BJ (cell line): ENCODE results near the gene ZC3H12C. TPM values are rescaled to one million over a fixed set of nuclear protein-coding genes. Genes with fewer than 3 reads are reported as not detected.

ENCODE experiments used
- CTCF ChIA-PET: fragments of 350-600 bp; formaldehyde crosslinking; extraction: SDS; loops from one replicate; lab custom pipeline; 2021; ENCODE audit warnings: antibody characterized with exemption, inconsistent platforms; lab: Yijun Ruan, JAX
- POLR2A ChIA-PET: fragments of 300-600 bp; sonication (Branson Sonifier 250); formaldehyde crosslinking; extraction: SDS; loops from one replicate; lab custom pipeline; 2021; ENCODE audit warnings: antibody characterized with exemption; lab: Charles Lee
- DNase-seq: peaks from one replicate; pipeline ENCODE4 v3.0.0-alpha.2; 2011; ENCODE audit warnings: low read depth
- H3K27me3 ChIP-seq: 2 replicates; pipeline ENCODE4 v1.6.0; 2011; ENCODE audit warnings: low read length; ENCODE audit not compliant: control insufficient read depth, insufficient read depth
- H3K36me3 ChIP-seq: 2 replicates; pipeline ENCODE4 v1.5.1; 2011; ENCODE audit warnings: low read length; ENCODE audit not compliant: control insufficient read depth, insufficient read depth
- H3K4me3 ChIP-seq: 2 replicates; pipeline ENCODE4 v1.5.1; 2011; ENCODE audit warnings: low read depth, mild to moderate bottlenecking, control low read depth, low read length
- polyA plus RNA-seq: library from polyadenylated mRNA; depleted of rRNA; stranded (reverse); fragments of >200 nt; gene quantifications from 2 replicates; pipeline ENCODE4 v1.2.3, GENCODE V29; 2011
- TF ChIP-seq, protein P1 (sequence below): IDR thresholded peaks from 2 replicates; pipeline ENCODE4 v1.5.1; 2011; ENCODE audit warnings: low read depth, mild to moderate bottlenecking, control low read depth, inconsistent platforms, low read length, moderate library complexity; ENCODE audit not compliant: insufficient read depth

ZC3H12C gene
- polyA plus RNA-seq, 1 experiment, result 5.2 TPM

DNA sequence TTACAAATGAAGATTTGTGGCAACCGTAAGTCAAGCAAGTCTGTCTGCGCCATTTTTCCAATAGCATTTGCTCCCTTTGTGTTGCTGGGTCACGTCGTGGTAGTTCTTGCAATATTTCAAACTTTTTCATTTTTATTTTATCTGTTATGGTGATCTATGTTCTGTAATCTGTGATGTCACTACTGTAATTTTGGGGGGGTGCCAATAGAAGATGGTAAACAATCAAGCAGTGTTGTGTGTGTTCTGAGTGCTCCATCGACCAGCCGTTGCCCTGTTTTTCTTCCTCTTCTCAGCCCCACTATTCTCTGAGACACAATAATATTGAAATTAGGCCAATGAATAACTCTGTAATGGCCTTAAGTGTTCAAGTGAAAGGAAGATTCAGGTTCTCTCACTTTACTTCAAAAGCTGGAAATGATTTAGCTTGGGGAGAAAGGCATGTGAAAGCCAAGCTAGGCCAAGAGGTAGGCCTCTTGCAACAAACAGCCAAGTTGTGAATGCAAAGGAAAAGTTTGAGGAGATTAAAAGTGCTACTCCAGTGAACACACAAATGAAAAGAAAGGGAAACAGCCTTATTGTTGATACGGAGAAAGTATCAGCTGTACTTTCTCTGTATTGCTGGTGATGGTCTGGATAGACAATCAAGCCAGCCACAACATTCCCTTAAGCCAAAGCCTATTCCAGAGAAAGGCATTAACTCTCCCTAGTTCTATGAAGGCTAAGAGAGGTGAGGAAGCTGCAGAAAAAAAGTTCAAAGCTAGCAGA is 7.5 kb downstream of the ZC3H12C start:
- no peaks in the 10 kb centered on the region for H3K27me3 ChIP-seq
- no peaks in the 10 kb centered on the region for H3K36me3 ChIP-seq
- TF ChIP-seq, protein P1, sequence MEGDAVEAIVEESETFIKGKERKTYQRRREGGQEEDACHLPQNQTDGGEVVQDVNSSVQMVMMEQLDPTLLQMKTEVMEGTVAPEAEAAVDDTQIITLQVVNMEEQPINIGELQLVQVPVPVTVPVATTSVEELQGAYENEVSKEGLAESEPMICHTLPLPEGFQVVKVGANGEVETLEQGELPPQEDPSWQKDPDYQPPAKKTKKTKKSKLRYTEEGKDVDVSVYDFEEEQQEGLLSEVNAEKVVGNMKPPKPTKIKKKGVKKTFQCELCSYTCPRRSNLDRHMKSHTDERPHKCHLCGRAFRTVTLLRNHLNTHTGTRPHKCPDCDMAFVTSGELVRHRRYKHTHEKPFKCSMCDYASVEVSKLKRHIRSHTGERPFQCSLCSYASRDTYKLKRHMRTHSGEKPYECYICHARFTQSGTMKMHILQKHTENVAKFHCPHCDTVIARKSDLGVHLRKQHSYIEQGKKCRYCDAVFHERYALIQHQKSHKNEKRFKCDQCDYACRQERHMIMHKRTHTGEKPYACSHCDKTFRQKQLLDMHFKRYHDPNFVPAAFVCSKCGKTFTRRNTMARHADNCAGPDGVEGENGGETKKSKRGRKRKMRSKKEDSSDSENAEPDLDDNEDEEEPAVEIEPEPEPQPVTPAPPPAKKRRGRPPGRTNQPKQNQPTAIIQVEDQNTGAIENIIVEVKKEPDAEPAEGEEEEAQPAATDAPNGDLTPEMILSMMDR, result no peak
- no peak overlapping the region for H3K4me3 ChIP-seq
- ChIA-PET CTCF (interaction anchor here (0.6 to 1.1 kb wide), 4 partner anchors 9 to 277 kb away, joined by 3 to 4 read pairs (median 3); no protein-coding TSS in a partner anchor), POLR2A (no interaction called here)
- DNase-seq, result no peak

DNA sequence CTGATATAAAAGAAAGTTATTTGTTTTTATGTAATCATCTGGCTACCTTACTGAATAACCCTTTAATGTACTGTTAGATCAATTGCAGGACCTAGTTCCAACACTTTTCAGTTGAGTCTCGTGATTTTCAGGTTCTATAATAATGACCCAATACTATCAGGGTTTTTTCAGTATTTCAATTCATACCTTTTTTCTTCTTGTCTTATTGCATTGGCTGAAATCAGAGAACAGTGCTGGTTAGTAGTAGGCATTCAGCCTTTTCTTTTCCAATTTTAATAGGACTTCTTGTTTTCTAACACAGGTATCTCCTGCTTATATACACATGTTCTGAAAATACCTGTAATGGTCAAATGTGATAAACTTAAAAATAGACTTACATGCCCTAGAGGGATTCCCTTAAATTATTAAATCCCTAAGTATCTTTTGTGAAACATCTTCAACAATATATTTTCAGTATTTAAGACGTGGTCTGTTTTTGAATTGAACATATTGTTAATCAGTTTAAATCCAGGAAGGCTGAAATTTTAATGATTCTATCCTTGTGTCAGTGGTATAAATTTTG is 13.6 kb downstream of the ZC3H12C start:
- CTCF ChIA-PET, result interaction anchor here (0.5 kb wide), 1 partner anchor 1953 kb away, joined by 4 read pairs; no protein-coding TSS in a partner anchor

DNA sequence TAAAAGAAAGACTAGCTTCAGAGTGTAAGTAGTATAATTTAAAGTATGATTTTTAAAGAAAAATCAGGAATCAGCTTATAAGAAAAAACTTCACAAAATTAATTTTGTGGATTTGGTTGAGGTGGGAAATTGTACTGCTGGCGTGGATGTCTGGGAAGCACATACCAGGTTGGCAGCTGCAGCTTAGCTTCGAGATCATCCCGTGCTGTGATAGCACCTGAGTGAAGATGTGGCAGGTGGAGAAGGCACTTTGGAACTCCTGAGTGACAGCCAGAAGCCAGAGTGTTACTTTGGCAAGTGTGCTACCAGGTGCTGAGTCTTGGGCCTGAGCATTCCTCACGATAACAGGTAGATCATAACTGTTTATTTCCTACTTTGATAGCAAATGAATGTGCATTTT is 17.7 kb downstream of the ZC3H12C start:
- no peak for DNase-seq
- Histone ChIP-seq H3K27me3 (no peaks in the 10 kb centered on the region), H3K4me3 (no peak overlapping the region), H3K36me3 (no peaks in the 10 kb centered on the region; the same call in none of the 2 replicates)
- CTCF ChIA-PET, result interaction anchor here (0.6 kb wide), 1 partner anchor 82 kb away, joined by 5 read pairs; no protein-coding TSS in a partner anchor
- TF ChIP-seq, protein P1, result no peak
- POLR2A ChIA-PET, result no interaction called here

More for the DNA sequence above, 13.6 kb downstream of the ZC3H12C start:
- H3K36me3 ChIP-seq, result no peaks in the 10 kb centered on the region; the same call in 1 of the 2 replicates
- POLR2A ChIA-PET, result no interaction called here
- TF ChIP-seq, protein P1, result no peak
- H3K4me3 ChIP-seq, result no peak overlapping the region
- DNase-seq, result no peak
- no peaks in the 10 kb centered on the region for H3K27me3 ChIP-seq

DNA sequence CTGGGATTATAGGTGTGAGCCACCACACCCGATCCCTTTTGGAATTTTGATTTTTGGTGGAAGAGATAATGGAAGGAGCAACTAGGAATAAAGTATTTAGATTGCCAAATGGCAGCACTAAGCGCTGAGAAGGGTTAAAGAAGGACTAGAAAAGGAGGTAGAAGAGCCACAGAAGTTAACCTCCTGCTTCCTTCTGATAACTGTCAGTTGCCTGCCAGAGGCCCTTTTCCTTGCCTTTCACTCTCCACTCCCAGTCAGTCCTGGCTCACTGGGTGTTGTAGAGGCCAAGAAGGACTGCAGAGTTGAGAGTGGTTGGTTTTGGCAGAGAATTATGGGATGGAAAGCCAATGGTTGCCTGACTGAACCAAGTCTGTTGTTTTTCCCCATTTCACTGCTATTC is 19.3 kb downstream of the ZC3H12C start:
- ChIA-PET POLR2A (no interaction called here), CTCF (no interaction called here)
- Histone ChIP-seq H3K36me3 (no peaks in the 10 kb centered on the region; the same call in none of the 2 replicates), H3K27me3 (no peaks in the 10 kb centered on the region), H3K4me3 (no peak overlapping the region)
- no peak for DNase-seq
- TF ChIP-seq, protein P1, result no peak

DNA sequence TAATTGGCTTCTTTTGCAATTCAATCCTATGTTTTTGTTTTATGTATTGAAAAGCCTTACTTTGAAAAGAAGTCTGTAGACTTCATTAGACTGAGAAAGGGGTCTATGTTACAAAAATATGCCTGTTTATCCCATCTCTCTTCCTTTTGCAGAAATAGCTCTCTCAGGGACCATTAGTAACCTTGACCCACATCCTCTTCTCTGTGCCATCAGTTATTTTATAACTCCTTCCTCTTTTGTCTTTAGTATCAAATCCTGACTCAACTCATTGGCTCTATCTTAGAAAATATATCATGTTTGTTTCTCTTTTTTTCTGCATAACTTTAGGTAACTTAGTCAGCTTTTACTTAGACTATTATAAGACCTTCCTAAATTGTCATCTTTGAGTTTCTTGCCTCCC is 20.3 kb downstream of the ZC3H12C start:
- no peak overlapping the region for H3K4me3 ChIP-seq
- TF ChIP-seq, protein P1, result no peak
- ChIA-PET CTCF (no interaction called here), POLR2A (no interaction called here)
- no peaks in the 10 kb centered on the region; the same call in none of the 2 replicates for H3K36me3 ChIP-seq
- no peaks in the 10 kb centered on the region for H3K27me3 ChIP-seq
- DNase-seq, result no peak
